ENCODE data around the gene TRAPPC2. TPM values are rescaled to one million over a fixed set of nuclear protein-coding genes. Genes with fewer than 3 reads are reported as not detected.
"Not testable (repeated sequence)": the region's sequence is repeated elsewhere in the genome, so short reads cannot be mapped to it uniquely, and the experiment has no call there.

Gene TRAPPC2
- total RNA-seq, 3 donors from 2014 or later, result 11.7 to 19.9 (median 15.8) TPM

DNA sequence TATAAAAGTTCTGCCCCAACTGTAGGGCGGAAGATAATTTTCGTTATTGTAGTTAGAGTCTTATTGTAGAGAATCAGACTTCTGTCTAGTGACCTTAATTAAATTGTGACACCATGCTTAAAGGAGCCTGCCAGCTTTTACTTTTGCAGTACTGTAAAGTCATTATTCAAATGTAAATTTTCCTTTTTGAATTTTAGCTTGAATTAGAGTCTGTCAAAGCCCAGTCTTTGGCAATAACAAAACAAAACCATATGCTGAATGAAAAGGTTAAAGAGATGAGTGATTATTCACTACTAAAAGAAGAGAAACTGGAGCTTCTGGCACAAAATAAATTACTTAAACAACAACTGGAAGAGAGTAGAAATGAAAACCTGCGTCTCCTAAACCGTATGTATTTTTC, 22.0 kb upstream of the TRAPPC2 start:
- Mint-ChIP-seq H3K9me3 (no peaks in the 10 kb centered on the region), H3K4me1 (ENCODE audit: low read depth) (peaks cover 31% of the 10 kb centered on the region), H3K4me3 (no peak overlapping the region), H3K27me3 (ENCODE audit: low read depth) (no peaks in the 10 kb centered on the region), H3K36me3 (ENCODE audit: insufficient read depth) (peaks cover 21% of the 10 kb centered on the region)
- DNase-seq, result no peak
- ATAC-seq, result no peak

DNA sequence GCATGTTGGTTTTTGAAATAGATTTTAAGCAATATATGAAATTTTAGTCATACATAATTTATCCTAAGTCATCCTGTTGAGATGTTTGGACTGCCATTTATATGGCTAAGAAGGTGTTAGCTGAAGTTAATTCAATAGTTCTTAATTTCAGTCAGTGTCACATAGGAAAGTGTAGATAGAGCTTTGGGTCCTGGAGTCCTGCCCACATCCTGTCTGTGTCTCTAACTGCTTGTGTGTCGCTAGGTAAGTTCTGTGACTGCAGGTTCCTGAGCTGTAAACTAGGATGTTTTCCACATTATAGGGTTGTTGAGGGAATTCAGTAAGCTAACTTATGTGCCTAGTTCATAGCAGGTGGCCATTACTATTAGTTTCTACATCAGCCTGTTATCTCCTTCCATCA, 20.8 kb upstream of the TRAPPC2 start:
- DNase-seq (no peak), ATAC-seq (no peak)
- Mint-ChIP-seq H3K4me1 (ENCODE audit: low read depth) (peaks cover 33% of the 10 kb centered on the region), H3K27me3 (ENCODE audit: low read depth) (no peaks in the 10 kb centered on the region), H3K36me3 (ENCODE audit: insufficient read depth) (peaks cover 17% of the 10 kb centered on the region), H3K9me3 (no peaks in the 10 kb centered on the region), H3K4me3 (no peak overlapping the region)

DNA sequence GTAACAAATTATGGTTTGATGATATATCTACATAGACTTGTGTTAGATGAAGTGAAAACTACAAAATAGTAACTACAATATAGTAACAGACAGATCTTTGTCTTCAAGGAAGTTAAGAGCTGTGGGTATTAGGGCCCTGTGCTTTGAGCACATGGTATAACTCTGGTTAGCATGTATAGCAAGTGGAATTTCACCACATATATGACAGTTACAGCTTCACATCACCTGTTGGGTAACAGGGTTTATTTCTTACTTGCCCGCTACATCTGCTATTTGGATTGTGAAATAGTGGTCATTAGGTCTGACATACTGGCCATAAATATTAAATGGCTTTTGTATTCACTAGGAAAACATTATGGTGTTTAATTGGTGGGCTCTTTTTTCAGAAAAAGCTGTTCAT, 20.3 kb upstream of the TRAPPC2 start:
- Mint-ChIP-seq H3K27me3 (ENCODE audit: low read depth) (no peaks in the 10 kb centered on the region), H3K36me3 (ENCODE audit: insufficient read depth) (peaks cover 17% of the 10 kb centered on the region), H3K9me3 (no peaks in the 10 kb centered on the region), H3K4me1 (ENCODE audit: low read depth) (peaks cover 36% of the 10 kb centered on the region), H3K4me3 (no peak overlapping the region)
- DNase-seq (no peak), ATAC-seq (no peak)

DNA sequence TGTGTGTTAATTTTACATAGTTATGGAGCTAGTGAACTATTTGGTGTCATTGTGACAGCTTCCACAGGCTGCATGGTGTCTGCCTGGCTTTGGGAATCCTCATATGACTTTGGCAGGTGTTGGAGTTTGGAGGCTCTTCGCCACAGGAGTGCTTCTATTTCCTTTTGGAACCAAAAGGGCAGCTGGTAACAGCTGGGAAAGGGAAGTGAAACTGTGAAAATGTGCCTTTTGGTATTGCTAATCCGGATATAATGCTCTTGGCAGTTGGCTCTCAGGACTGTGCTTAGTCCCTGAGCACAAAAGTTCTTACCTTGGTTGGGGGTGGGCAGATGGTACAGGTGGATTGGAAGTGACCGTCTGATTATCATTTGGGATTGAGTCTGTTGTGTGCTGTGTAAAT, 18.2 kb upstream of the TRAPPC2 start:
- DNase-seq (no peak), ATAC-seq (no peak)
- H3K9me3 Mint-ChIP-seq, result no peaks in the 10 kb centered on the region

DNA sequence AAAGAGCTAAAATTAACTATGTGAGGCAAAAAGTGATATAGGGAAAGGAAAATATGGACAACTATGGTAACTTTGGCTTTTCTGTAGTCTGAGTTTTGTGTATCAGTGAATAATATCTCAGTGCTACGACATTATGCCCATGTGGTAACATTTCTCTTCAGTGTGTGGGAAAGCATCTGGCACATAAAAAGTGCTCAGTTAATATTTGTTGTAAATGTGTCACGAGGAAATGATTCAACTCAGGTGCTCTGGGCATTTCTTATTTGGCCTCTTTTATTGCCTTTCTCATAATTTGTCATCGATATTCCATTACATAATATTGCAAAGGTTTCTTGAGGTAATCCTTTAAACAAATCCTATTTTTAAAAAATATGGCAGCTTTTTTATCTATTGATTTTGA, 17.7 kb upstream of the TRAPPC2 start:
- Mint-ChIP-seq H3K27me3 (ENCODE audit: low read depth) (no peaks in the 10 kb centered on the region), H3K4me1 (ENCODE audit: low read depth) (peaks cover 39% of the 10 kb centered on the region), H3K9me3 (no peaks in the 10 kb centered on the region), H3K4me3 (no peak overlapping the region), H3K36me3 (ENCODE audit: insufficient read depth) (peaks cover 15% of the 10 kb centered on the region)
- DNase-seq (no peak), ATAC-seq (no peak)

More for the DNA sequence above, 18.2 kb upstream of the TRAPPC2 start:
- H3K27me3 Mint-ChIP-seq (ENCODE audit: low read depth), result no peaks in the 10 kb centered on the region
- H3K4me3 Mint-ChIP-seq, result no peak overlapping the region
- H3K36me3 Mint-ChIP-seq (ENCODE audit: insufficient read depth), result peaks cover 15% of the 10 kb centered on the region
- H3K4me1 Mint-ChIP-seq (ENCODE audit: low read depth), result peaks cover 34% of the 10 kb centered on the region

DNA sequence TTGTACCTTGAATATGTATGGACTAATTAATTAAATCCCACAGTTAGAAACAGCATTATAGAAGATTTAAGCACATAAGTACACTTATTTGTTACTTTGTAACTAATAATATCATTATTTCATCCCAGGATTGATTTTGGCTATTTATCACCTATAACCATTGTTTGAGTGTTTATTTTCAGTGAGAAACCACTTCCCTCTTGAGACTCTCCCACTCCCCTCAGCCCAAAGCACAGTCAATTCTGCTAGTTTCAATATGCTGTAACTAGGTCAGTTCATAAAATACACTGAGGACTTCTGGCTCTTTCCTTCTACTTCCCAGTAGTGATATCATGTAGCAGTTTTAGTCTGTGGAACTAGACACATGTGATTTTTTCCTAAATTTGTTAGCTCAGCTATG, 16.4 kb upstream of the TRAPPC2 start:
- Mint-ChIP-seq H3K36me3 (ENCODE audit: insufficient read depth) (peaks cover 17% of the 10 kb centered on the region), H3K9me3 (no peaks in the 10 kb centered on the region), H3K4me3 (no peak overlapping the region), H3K27me3 (ENCODE audit: low read depth) (no peaks in the 10 kb centered on the region), H3K4me1 (ENCODE audit: low read depth) (peaks cover 43% of the 10 kb centered on the region)
- no peak for ATAC-seq
- DNase-seq, result no peak

DNA sequence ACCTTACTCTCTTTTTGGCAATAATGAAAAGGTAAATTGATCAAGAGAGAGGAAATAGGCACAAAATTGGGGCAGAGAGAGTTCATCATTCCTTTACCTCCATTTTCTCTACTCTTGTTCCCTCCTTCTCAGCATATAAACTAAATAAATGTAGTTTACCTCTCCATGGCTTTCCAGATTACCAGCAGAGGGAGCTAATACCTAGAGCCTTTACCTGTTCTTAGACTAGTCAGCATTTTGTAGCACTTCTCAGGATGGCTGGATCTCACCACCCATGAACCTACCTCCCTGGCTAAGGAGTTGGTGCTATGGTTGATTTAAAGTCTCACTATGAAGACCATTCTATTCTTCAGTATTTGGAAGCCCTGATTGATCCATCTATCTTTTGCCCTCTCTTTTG, 15.8 kb upstream of the TRAPPC2 start:
- peak in 1 of 2 donors; percentile 85 for ATAC-seq
- DNase-seq, result no peak
- H3K36me3 Mint-ChIP-seq (ENCODE audit: insufficient read depth), result peaks cover 19% of the 10 kb centered on the region
- H3K9me3 Mint-ChIP-seq, result no peaks in the 10 kb centered on the region
- H3K4me1 Mint-ChIP-seq (ENCODE audit: low read depth), result peaks cover 41% of the 10 kb centered on the region
- no peaks in the 10 kb centered on the region for H3K27me3 Mint-ChIP-seq (ENCODE audit: low read depth)
- no peak overlapping the region for H3K4me3 Mint-ChIP-seq

DNA sequence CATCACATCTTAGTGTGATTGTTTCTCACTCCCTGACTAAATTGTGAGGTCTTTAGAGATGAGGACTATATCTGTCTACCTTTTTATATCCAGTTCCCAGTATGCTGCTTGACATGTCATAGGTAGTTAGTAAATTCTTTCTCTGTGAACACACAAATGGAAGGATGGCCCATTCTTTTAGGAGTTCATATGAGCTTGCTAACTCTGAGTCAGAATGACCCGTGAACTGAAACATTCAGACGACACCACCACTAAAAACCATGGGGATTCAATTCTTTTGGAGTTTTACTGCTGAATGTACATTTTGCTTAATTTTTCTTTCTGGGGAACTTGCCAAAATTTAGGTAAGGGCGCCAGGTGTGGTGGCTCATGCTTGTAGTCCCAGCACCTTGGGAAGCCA, 14.1 kb upstream of the TRAPPC2 start:
- DNase-seq, result no peak
- no peak for ATAC-seq
- Mint-ChIP-seq H3K4me3 (no peak overlapping the region), H3K4me1 (ENCODE audit: low read depth) (peaks cover 41% of the 10 kb centered on the region), H3K27me3 (ENCODE audit: low read depth) (no peaks in the 10 kb centered on the region), H3K9me3 (no peaks in the 10 kb centered on the region), H3K36me3 (ENCODE audit: insufficient read depth) (peaks cover 17% of the 10 kb centered on the region)

DNA sequence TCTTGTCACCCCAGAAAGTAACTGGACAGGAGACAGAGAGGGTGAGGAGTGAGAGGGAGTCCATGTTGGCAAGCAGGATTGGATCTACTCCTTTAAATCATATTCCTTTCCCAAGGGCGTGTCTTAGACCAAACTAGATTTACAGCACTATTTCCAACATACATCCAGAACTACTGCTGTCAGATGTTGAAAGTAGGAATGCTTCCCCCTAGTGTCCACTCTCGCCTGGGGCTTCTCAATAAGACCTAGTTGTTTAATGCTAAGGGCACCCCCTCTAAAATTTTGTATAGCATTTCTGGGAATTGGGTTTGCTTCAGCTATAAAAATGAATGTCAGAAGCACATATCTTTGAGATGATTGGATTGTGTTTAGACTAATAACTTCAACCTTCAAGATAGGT, 13.4 kb upstream of the TRAPPC2 start:
- Mint-ChIP-seq H3K9me3 (no peaks in the 10 kb centered on the region), H3K36me3 (ENCODE audit: insufficient read depth) (peaks cover 13% of the 10 kb centered on the region), H3K4me1 (ENCODE audit: low read depth) (peaks cover 41% of the 10 kb centered on the region), H3K4me3 (no peak overlapping the region), H3K27me3 (ENCODE audit: low read depth) (no peaks in the 10 kb centered on the region)
- peak; percentile 14 for DNase-seq
- ATAC-seq, result no peak

DNA sequence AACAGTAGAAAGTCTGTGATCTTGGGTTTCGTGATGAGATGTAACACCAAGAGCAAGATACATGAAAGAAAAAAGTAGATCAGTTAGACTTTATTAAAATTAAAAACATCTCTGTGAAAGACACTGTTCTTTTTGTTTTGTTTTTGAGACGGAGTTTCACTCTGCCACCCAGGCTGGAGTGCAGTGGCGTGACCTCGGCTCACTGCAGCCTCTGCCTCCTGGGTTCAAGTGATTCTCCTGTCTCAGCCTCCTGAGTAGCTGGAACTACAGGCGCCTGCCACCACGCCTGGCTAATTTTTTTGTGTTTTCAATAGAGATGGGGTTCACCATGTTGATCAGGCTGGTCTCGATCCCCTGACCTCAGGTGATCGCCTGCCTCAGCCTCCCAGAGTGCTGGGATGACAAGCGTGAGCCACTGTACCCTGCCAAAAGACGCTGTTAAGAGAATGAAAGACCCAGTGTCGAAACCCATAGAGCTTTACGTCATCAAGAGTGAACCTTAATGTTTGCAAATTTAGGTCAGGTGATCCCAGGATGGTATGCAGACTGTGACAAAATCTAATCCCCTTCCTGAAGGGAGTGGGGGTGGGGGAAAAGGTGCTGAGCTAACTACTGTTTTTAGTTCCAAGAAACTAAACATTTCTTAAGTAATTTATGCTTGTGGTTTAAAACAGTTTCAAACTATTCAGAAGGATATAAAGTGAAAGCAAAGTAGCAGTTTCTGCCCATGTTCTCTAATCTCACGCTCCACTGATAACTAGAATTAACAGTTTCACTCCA, 8.2 kb upstream of the TRAPPC2 start:
- peaks cover 11% of the 10 kb centered on the region for H3K36me3 Mint-ChIP-seq (ENCODE audit: insufficient read depth)
- ATAC-seq, result peak; percentile 91 to 96
- no peak for DNase-seq
- peaks cover 40% of the 10 kb centered on the region for H3K4me1 Mint-ChIP-seq (ENCODE audit: low read depth)
- no peaks in the 10 kb centered on the region for H3K27me3 Mint-ChIP-seq (ENCODE audit: low read depth)
- peak overlapping the region; percentile 65 for H3K4me3 Mint-ChIP-seq
- H3K9me3 Mint-ChIP-seq, result no peaks in the 10 kb centered on the region

DNA sequence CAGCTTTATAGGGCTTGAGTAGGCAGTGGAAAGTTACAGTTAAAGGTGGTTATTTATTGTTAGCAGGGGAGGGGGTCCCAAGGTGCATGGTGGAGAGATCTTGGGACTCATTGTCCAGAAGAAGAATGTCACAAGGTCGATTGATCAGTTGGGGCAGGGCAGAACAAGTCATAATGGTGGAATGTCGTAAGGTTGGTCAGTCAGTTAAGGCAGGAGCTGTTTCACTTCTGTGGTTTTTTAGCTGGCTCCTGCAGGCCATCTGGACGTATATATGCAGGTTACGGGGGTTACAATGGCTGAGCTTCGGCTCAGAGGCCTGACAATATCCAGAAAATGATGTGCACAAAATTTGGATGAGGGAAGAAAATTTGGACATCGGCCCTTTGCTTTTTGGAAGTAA, 7.3 kb upstream of the TRAPPC2 start:
- Mint-ChIP-seq H3K4me3 (no peak overlapping the region), H3K27me3 (ENCODE audit: low read depth) (no peaks in the 10 kb centered on the region), H3K9me3 (no peaks in the 10 kb centered on the region), H3K4me1 (ENCODE audit: low read depth) (peaks cover 38% of the 10 kb centered on the region), H3K36me3 (ENCODE audit: insufficient read depth) (peaks cover 13% of the 10 kb centered on the region)
- ATAC-seq (no peak), DNase-seq (no peak)

DNA sequence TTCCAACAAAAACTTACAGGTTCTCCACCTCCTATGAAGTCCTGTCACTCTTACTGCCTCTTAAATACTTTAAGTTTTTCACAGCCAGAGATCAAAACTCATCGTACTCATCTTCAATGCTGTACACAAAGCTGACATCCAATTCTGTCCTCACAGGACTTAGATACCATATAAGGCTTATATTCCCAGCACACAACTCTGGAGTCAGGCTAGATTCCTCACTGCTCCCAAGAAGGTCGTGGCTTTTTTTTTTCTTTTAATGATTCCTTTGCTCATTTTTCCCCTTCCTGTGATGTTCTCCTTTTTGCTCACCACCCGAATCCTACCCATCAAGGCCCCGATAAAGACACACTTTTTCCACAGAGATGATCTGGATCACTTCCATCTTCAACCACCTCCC, 914 bp downstream of the TRAPPC2 start:
- DNase-seq (no peak), ATAC-seq (no peak)
- H3K4me1 Mint-ChIP-seq (ENCODE audit: low read depth), result peaks cover 57% of the 10 kb centered on the region
- no peaks in the 10 kb centered on the region for H3K27me3 Mint-ChIP-seq (ENCODE audit: low read depth)
- peaks cover 30% of the 10 kb centered on the region for H3K36me3 Mint-ChIP-seq (ENCODE audit: insufficient read depth)
- H3K4me3 Mint-ChIP-seq, result peak overlapping the region; percentile 92
- no peaks in the 10 kb centered on the region for H3K9me3 Mint-ChIP-seq

DNA sequence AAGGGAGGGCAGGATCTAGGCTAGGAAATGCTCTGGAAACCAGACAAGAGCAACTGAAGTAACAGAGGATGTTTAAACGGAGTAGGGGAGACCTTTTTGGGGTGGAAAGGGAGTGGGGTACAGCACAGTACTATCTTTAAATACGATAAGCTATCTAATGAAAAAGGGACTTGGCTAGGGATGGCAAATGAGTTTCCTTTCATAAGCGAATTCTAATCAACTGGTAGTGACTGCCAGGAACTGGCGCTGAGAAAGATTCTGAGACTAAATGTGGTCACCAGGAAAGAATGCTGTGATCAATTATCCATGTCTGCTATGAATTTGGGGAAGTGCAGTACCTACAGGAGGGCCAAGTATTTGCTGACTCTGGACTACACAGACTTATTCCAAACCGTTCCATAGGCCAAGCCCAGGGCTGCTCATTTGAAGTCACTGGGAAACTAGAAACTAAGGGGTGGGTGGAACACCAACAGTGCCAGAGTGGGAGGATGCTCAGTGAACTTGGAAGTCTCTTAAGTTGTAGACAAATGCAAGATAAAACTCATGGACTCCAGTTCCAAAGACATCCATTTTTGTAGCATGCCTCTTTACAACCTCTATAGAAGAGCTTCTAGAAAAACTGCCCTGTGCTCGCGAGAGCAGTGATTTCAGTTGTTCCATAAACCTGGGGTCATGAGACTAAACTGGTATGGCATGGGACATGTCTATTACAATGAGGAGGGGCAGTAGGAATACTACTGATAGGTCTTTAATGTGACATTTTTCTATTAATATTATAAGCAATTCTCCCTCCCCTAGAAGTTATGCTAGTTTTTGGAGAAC, 2.0 kb downstream of the TRAPPC2 start:
- H3K36me3 Mint-ChIP-seq (ENCODE audit: insufficient read depth), result peaks cover 32% of the 10 kb centered on the region
- DNase-seq, result no peak
- H3K9me3 Mint-ChIP-seq, result no peaks in the 10 kb centered on the region

DNA sequence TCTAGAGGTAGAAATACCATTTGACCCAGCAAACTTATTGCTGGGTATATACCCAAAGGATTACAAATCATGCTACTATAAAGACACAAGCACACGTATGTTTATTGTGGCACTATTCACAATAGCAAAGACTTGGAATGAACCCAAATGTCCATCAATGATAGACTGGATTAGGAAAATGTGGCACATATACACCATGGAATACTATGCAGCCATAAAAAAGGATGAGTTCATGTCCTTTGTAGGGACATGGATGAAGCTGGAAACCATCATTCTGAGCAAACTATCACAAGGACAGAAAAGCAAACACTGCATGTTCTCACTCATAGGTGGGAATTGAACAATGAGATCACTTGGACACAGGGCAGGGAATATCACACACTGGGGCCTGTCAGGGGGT, 3.9 kb downstream of the TRAPPC2 start:
- ATAC-seq; H3K27me3 Mint-ChIP-seq (ENCODE audit: low read depth); H3K9me3 Mint-ChIP-seq; DNase-seq; H3K4me3 Mint-ChIP-seq: not testable (repeated sequence)
- Mint-ChIP-seq H3K36me3 (ENCODE audit: insufficient read depth) (peaks cover 41% of the 10 kb centered on the region), H3K4me1 (ENCODE audit: low read depth) (peaks cover 66% of the 10 kb centered on the region)

More for the DNA sequence above, 2.0 kb downstream of the TRAPPC2 start:
- ATAC-seq, result no peak
- Mint-ChIP-seq H3K4me1 (ENCODE audit: low read depth) (peaks cover 59% of the 10 kb centered on the region), H3K4me3 (peak overlapping the region; percentile 92), H3K27me3 (ENCODE audit: low read depth) (no peaks in the 10 kb centered on the region)

DNA sequence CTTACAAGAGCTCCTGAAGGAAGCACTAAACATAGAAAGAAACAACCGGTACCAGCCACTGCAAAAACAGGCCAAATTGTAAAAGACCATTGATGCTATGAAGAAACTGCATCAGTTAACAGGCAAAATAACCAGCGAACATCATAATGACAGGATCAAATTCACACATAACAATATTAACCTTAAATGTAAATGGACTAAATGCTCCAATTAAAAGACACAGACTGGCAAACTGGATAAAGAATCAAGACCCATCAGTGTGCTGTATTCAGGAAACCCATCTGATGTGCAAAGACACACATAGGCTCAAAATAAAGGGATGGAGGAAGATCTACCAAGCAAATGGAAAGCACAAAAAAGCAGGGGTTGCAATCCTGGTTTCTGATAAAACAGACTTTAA, 7.8 kb downstream of the TRAPPC2 start:
- not testable (repeated sequence) for DNase-seq; H3K27me3 Mint-ChIP-seq (ENCODE audit: low read depth); ATAC-seq; H3K9me3 Mint-ChIP-seq; H3K4me3 Mint-ChIP-seq
- H3K36me3 Mint-ChIP-seq (ENCODE audit: insufficient read depth), result peaks cover 37% of the 10 kb centered on the region
- peaks cover 66% of the 10 kb centered on the region for H3K4me1 Mint-ChIP-seq (ENCODE audit: low read depth)
